Uterus (tissue), 2 donors: Measurements from ENCODE around the gene SMARCA2.

Experiments
- POLR2A ChIP-seq, 2 donors: fragments of 450-650 bp; IDR thresholded peaks; one replicate each; pipeline ENCODE4 v1.6.1; 2016; ENCODE audit warnings: antibody characterized with exemption in 2 of 2, mild to moderate bottlenecking in 1 of 2, moderate library complexity in 1 of 2
- TF ChIP-seq, protein P1 (sequence below), 4 experiments: fragments of 200-600 bp in 2 of 4; fragments of 450-650 bp in 2 of 4; sonication (generic) in 2 of 4; IDR thresholded peaks; one replicate each; pipeline ENCODE4 v1.5.1; 2016 to 2019; ENCODE audit warnings: antibody characterized with exemption in 4 of 4, mild to moderate bottlenecking in 2 of 4, moderate library complexity in 1 of 4

DNA sequence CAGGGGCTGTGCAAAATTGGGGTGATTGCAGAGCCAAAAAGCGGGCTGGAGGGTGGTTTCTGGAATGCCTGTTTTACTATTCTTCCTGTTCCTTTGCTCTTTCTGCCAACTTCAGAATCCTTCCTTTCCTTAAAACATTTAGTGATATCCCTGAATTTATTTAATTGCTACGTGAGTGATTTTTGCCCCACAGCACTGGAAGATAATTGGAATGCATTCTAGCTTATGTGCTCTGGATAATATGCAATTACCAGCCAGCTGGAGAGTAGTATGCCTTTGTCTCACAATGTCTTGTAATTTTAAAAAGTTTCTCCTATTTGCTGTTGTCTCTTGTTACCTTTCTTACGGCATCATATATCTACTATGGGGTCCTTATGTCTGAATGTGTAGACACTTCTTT is 115.8 kb downstream of the SMARCA2 start:
- TF ChIP-seq, protein P1, sequence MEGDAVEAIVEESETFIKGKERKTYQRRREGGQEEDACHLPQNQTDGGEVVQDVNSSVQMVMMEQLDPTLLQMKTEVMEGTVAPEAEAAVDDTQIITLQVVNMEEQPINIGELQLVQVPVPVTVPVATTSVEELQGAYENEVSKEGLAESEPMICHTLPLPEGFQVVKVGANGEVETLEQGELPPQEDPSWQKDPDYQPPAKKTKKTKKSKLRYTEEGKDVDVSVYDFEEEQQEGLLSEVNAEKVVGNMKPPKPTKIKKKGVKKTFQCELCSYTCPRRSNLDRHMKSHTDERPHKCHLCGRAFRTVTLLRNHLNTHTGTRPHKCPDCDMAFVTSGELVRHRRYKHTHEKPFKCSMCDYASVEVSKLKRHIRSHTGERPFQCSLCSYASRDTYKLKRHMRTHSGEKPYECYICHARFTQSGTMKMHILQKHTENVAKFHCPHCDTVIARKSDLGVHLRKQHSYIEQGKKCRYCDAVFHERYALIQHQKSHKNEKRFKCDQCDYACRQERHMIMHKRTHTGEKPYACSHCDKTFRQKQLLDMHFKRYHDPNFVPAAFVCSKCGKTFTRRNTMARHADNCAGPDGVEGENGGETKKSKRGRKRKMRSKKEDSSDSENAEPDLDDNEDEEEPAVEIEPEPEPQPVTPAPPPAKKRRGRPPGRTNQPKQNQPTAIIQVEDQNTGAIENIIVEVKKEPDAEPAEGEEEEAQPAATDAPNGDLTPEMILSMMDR (IDR thresholded peaks at IDR 0.05) = no peak
- TF ChIP-seq POLR2A (IDR thresholded peaks at IDR 0.05) = no peak
